Measurements from ENCODE around the gene KRTAP5-1.
"Not testable (repeated sequence)": the region's sequence is repeated elsewhere in the genome, so short reads cannot be mapped to it uniquely, and the experiment has no call there.

The KRTAP5-1 gene

GRCh38 chr11:1618231-1618630 lies 33.1 kb upstream of the KRTAP5-1 start:
- no peak for ATAC-seq
- TF ChIP-seq SNAI2 (CRISPR knock-in tag; IDR thresholded peaks at IDR 0.05) (no peak), TSHZ2 (CRISPR knock-in tag; IDR thresholded peaks at IDR 0.05) (no peak), PATZ1 (CRISPR knock-in tag; IDR thresholded peaks at IDR 0.05; ENCODE audit: borderline replicate concordance) (no peak), ISL1 (CRISPR knock-in tag; IDR thresholded peaks at IDR 0.05) (no peak), ZNF8 (CRISPR knock-in tag; IDR thresholded peaks at IDR 0.05) (no peak)

GRCh38 chr11:1608363-1608762 lies 23.3 kb upstream of the KRTAP5-1 start, which contains the start of gene KRTAP5-3:
Gene KRTAP5-3, minus strand, starts transcription at chr11:1608463. Its CDS starts 78 bp downstream, at chr11:1608385.
- no peak for TF ChIP-seq ISL1 (CRISPR knock-in tag; IDR thresholded peaks at IDR 0.05)
- TF ChIP-seq RARB (CRISPR knock-in tag; IDR thresholded peaks at IDR 0.05), result no peak
- TF ChIP-seq TSHZ2 (CRISPR knock-in tag; IDR thresholded peaks at IDR 0.05), result no peak
- TF ChIP-seq ZC3H10 (CRISPR knock-in tag; IDR thresholded peaks at IDR 0.05), result no peak
- TF ChIP-seq PPARA (CRISPR knock-in tag; IDR thresholded peaks at IDR 0.05; ENCODE audit: borderline replicate concordance), result no peak
- no peak for TF ChIP-seq ESRRG (CRISPR knock-in tag; IDR thresholded peaks at IDR 0.05)
- no peak for TF ChIP-seq GLIS3 (CRISPR knock-in tag; IDR thresholded peaks at IDR 0.05)
- no peak for TF ChIP-seq POU6F1 (CRISPR knock-in tag; IDR thresholded peaks at IDR 0.05; ENCODE audit: borderline replicate concordance, low read depth)
- no peak for TF ChIP-seq SNAI2 (CRISPR knock-in tag; IDR thresholded peaks at IDR 0.05)
- no peak for TF ChIP-seq ZNF8 (CRISPR knock-in tag; IDR thresholded peaks at IDR 0.05)
- no peak for TF ChIP-seq CSDC2 (CRISPR knock-in tag; IDR thresholded peaks at IDR 0.05)
- TF ChIP-seq ZFP30 (CRISPR knock-in tag; IDR thresholded peaks at IDR 0.05), result no peak
- TF ChIP-seq TCF4 (CRISPR knock-in tag; IDR thresholded peaks at IDR 0.05; ENCODE audit: borderline replicate concordance), result no peak
- no peak for TF ChIP-seq PATZ1 (CRISPR knock-in tag; IDR thresholded peaks at IDR 0.05; ENCODE audit: borderline replicate concordance)
- no peak for ATAC-seq

- ATAC-seq, result not testable (repeated sequence)
These were observed 22.8 kb upstream of the KRTAP5-1 start for GRCh38 chr11:1607901-1608300.

- not testable (repeated sequence) for ATAC-seq
These were observed 22.2 kb upstream of the KRTAP5-1 start for GRCh38 chr11:1607156-1607845.

GRCh38 chr11:1605923-1606322 lies 20.8 kb upstream of the KRTAP5-1 start:
- not testable (repeated sequence) for ATAC-seq
